ENCODE results near the gene ODAPH. TPM values are rescaled to one million over a fixed set of nuclear protein-coding genes. Genes with fewer than 3 reads are reported as not detected.
A peak's percentile ranks its signal among the peaks of the same experiment; 100 is the strongest.
"Not testable (repeated sequence)": the region's sequence is repeated elsewhere in the genome, so short reads cannot be mapped to it uniquely, and the experiment has no call there.

Gene ODAPH, protein sequence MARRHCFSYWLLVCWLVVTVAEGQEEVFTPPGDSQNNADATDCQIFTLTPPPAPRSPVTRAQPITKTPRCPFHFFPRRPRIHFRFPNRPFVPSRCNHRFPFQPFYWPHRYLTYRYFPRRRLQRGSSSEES
- total RNA-seq: not detected in 2 replicates

DNA sequence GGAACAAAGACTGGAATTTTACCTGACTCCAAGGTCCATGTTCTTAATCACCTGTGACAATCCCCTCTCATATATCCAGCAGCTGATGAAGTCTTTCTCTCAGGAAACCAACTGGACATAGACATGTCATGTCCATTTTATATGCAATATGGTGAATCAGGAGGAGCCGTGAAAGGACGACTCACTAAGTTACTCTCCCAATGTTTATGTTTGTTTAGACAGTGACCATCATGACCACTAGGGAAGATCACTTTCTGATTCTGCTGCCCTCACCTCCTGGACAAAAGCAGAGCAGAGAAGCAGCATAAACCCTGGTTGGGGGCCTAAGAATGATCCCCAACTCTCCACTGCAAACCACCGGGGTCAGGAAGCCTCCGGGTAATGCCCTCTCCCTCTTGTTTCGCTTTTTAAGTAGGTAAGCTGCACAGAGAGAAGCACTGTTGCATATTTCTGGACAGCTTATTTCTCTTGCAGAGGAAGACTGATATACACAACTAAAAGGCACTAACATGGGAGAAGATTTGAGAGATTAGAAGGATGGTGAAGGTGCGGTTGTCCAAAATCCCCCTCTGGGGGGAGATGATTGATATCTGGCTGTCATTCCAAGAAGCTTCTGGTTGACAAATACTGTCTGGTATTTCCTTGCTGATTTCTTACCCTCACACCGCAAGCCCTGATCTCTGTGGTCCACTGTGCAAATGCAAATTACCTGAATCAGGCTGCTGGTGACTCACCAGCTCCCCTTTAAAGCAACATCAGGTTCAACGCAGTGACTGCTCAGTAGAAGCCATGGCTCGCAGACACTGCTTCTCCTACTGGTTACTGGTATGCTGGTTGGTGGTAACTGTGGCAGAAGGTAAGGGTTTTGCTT lies at the start of gene ODAPH:
Gene ODAPH (plus strand): TSS at position 773 of the 871 bp plus-strand sequence. CDS start 17 bp downstream, at position 790.
- DNase-seq (ENCODE audit: low read depth, low spot score): no peak

DNA sequence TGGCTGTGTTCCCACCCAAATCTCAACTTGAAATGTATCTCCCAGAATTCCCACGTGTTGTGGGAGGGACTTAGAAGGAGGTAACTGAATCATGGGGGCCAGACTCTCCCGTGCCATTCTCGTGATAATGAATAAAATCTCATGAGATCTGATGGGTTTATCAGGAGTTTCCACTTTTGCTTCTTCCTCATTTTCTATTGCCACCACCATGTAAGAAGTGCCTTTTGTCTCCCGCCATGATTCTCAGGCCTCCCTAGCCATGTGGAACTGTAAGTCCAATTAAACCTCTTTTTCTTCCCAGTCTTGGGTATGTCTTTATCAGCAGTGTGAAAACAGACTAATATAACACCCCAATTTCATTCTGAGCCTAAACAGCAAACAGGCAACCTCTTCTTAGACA lies 46.3 kb upstream of the ODAPH start:
- DNase-seq (ENCODE audit: low read depth, low spot score): not testable (repeated sequence)

DNA sequence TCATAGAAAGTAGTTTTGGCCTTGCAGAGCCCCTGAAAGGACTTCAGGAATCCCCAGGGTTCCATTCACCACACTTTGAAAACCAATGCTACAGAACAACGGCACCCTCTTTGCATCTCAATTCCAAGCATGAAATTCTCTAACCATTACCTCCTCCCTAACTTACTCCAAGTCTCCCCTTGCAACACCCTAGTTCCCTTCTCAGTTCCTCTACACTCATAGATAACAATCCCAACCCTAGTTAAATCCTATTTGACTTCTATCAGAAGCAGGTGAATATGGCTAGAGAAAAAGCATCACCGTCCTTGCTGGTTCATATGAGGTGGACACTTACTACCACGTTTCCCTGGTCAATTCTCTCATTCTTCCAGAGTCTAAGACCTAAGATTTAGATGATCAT lies 44.0 kb upstream of the ODAPH start:
- no peak for DNase-seq (ENCODE audit: low read depth, low spot score)

DNA sequence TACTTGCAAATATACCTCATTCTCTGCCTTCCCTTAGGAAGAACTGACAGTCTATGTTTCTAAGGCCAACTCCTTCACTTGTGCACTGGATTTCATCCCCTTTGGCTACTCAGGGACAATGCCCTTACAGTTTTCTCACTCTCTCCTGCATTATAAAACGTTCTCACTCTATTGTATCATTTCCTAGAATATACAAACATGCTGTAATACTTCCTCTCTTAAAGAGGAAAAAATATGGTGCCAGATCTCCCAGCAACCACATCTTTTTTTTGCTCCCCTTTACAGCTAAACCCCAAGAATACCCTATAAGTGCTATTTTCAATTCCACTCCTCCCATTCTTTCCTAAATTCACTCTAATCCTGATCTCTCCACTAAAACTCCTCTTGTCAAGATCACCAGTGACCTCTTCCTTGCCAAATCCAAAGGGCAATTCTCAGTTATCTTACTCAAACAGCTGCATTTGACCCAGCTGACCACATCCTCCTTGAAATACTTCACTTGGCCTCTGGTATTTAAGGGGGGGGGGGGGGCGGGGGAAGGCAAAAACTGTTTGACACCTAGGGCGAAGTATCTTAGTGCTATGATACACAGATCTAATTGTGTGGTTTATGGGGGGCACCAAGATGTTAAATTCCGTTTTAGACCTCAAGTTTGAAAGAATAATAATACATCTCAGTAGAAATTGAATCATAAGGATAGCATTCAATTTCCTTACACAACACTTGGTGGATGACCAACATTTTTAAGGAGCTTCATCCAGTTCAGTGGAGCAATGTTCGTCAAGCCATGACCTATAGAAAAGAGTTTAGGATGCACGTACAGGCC lies 43.3 kb upstream of the ODAPH start:
- DNase-seq (ENCODE audit: low read depth, low spot score): peak; percentile 64

DNA sequence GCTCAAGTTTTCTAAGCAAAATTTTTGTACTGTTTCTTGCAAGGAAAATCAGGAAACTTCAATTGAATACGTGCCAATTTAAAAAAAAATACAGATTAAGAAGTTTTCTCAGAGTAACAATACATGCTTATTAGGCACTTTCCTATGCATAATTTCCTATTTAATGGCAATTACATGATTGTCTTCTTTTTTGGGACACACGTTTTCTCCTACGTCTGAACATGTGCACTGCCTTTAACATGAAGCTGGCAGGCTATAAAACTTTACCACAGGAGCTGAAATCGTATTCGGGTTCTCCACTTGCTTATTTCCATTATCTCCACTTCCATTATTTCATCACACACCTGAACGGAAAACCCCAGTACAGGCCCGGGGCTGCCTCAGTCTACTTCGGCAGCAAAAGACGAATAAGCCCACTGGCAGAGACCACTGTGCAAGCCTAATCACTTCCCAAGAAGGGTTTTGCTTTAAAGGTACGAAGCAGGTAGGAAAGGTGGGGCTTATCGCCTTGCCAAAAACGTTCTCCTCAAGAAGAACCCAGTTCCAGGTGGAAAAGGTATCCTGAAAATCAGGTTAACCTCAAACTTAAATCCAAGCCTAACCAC lies 42.2 kb upstream of the ODAPH start:
- no peak for DNase-seq (ENCODE audit: low read depth, low spot score)

DNA sequence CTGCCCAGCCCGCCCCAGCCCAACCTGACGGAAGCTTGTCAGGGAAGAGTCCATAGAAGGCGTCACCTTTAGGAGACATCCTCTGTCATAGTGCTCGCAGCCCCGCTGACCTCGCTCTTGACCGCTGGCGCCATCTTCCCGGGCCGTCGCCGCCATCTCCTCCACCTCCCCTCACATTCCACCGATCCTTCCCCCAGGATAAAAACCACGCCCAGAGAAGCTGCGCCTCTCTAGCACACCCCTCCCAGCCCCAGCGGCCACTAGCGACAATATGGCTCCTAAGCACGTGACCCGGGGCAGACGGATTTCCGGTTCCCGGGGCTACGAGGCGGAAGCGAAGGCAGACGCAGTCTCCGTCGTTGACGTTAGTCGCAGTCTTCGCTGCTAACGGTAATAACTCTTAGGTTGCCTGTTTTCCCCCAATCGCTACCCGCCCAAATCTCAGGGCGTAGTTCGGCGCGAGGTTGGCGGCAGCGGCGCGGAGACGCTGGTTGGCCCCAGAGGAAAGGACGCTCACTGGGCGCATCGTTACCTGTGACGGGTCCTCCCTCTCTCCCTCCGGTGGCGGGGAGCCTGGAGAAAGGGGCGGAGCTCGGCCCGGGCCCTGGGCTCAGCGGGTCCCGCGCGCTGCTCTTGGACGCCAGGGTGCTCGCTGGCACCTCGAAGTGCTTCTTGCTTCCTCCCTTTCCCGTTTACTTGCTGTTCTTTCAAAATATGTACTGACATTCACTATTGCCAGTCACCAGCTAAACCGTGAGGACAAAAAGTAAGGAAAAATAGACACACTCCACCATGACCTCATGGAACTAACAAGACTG lies 41.5 kb upstream of the ODAPH start, which contains the start of the genes RCHY1 and THAP6:
Gene RCHY1 (minus strand): TSS at position 273 of the 818 bp plus-strand sequence. CDS start 117 bp downstream, at position 156.
Gene THAP6 (plus strand): TSS at position 343 of the 818 bp plus-strand sequence. CDS start 980 bp downstream, outside the sequence.
- peak; percentile 79 for DNase-seq (ENCODE audit: low read depth, low spot score)

DNA sequence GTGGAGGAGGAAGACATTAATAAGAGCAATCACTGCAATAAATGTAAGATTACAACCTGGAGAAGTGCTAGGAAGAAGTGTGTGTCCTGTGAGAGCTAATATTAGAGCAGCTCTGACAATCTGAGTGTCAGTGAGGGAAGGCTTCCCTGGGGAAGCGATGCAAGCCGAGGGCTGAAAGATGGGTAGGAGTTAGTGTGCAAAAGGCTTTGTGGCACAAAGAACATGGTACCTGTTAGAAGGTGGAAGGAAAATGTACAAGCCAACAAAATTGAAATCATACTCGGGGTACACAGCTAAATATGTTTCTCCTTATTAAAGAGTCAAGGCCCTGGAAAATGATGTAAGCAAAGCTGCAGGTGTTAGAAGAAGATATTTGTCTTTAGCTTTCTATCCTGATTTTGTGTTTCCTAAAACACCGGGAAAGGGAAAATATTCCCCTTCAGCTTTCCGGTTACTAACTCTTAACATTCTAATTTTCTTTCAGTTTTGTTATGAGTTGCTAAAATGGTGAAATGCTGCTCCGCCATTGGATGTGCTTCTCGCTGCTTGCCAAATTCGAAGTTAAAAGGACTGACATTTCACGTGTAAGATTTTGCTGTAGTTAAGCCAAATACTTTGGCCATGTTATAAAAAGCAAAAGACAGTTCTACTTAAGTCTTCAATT lies 40.8 kb upstream of the ODAPH start:
- no peak for DNase-seq (ENCODE audit: low read depth, low spot score)

DNA sequence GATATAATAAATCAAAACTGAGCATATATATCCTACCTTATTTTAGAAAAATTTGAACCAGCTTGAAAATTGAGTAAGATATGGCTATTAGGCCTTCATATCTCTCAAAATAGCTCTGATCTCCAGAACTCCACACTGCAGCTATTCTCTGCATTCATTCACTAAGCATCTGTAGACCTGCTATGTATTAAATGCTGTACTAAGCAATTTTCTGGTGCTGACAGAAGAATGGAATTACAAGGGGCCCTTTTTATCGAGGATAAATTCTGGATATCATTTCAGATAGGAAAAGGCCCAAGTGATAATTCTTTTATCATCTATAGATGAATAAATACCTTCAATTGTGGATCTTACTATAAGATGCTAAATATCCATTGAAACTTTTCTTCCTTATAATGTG lies 39.7 kb upstream of the ODAPH start:
- no peak for DNase-seq (ENCODE audit: low read depth, low spot score)

DNA sequence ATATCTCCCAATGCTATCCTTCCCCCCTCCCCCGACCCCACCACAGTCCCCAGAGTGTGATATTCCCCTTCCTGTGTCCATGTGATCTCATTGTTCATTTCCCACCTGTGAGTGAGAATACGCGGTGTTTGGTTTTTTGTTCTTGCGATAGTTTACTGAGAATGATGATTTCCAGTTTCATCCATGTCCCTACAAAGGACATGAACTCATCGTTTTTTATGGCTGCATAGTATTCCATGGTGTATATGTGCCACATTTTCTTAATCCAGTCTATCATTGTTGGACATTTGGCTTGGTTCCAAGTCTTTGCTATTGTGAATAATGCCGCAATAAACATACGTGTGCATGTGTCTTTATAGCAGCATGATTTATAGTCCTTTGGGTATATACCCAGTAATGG lies 36.4 kb upstream of the ODAPH start:
- DNase-seq (ENCODE audit: low read depth, low spot score): not testable (repeated sequence)

DNA sequence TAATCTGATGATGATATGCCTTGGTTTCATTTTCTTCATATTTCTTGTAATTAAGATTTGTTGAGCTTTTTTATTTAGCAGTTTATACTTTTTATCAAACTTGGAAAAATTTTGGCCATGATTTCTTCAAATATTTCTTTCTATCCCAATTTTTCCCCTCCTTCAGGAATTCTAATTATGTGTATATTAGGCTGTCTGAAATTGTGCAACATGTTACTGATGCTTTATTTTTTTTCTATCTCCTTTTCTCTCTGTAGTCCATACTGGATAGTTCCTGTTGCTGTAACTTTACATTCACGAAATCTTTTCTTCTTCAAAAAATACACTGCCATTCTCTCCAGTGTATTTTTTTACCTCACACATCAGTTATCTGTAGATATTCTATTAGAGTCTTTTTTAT lies 30.8 kb upstream of the ODAPH start:
- no peak for DNase-seq (ENCODE audit: low read depth, low spot score)

DNA sequence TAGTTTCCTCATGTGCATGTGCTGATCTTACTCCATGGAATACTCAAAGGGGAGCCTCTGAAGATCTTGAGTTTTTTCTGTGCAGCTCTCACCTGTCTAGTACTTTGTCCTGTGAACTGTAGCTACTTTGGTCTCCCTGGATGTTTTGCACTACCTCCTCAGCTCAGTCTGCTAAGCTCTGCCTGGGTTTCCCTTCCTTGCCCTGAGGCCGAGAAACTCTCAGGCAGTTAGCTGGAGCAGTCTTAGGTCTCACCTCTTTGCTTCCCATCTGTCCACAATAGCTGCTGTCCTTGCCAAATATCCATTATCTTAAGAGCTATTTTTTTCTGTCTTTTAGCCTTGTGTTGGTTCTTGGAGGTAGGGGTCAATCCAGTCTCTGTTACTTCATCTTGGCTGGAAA lies 30.0 kb upstream of the ODAPH start:
- DNase-seq (ENCODE audit: low read depth, low spot score): no peak

DNA sequence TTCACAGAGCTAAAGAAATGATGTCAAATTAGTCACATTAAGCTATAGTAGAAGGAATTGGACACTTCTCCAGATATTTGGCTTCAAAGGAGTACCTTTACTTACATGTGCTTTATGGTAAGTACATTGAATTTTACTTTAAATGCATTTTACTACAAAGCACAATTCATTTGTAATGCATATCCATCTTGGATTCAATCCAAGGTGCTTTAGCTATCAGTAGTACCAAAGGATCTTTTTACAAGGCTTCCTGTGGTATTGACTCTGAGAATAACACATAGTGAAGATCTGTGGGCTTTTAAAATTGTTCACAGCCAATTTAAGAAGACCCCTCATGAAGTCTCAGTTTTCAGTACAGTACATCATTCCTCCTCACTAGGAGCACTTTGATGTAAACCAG lies 28.4 kb upstream of the ODAPH start:
- DNase-seq (ENCODE audit: low read depth, low spot score): no peak

DNA sequence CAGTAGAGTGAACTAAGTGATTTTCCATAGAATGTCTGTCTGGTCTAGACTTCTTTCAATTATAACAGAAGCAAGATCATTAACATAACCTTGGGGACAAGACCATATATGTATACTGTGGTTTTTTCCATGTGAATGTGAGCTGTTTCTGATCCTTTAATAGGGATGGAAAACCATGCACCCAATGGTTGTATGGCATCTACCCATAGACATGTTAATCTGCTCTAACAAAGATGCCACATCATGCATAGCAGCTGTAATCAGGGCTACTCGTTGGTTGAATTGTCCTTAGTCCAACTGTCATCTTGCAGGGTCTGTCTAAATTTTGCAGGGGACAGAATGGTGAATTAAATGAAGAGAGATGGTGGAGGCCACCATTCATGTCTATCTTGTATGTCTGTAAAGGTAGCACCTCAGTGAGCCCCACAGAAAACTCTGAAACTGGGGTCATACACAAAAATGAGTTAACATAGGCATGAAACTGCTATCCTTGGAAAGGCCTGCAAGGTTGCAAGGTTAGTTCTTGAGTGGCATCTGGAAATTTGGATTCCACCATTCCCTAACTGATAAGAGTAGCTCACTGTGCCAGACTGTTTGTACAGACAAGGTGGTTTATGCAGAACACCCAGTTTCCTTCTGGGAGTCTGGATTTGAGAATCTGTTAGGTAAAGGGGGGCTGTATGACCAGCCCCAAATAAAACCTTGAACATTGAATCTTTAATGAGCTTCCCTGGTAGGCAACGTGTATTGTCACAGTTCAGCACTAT lies 25.1 kb upstream of the ODAPH start:
- no peak for DNase-seq (ENCODE audit: low read depth, low spot score)

DNA sequence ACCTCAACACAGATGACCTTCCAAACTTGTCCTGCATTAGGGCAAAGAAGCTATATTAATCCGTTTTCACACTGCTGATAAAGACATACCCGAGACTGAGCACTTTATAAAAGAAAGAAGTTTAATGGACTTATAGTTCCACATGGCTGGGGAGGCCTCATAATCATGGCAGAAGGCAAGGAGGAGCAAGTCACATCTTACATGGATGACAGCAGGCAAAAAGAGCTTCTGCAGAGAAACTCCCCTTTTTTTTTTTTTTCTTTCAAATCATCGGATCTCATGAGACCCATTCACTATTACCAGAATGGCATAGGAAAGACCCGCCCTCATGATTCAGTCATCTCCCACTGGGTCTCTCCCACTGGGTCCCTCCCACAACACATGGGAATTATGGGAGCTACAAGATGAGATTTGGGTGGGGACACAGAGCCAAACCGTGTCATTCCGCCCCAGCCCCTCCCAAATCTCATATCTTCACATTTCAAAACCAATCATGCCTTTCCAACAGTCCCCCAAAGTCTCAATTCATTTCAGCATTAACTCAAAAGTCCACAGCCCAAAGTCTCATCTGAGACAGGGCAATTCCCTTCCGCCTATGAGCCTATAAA lies 24.2 kb upstream of the ODAPH start:
- DNase-seq (ENCODE audit: low read depth, low spot score): not testable (repeated sequence)

DNA sequence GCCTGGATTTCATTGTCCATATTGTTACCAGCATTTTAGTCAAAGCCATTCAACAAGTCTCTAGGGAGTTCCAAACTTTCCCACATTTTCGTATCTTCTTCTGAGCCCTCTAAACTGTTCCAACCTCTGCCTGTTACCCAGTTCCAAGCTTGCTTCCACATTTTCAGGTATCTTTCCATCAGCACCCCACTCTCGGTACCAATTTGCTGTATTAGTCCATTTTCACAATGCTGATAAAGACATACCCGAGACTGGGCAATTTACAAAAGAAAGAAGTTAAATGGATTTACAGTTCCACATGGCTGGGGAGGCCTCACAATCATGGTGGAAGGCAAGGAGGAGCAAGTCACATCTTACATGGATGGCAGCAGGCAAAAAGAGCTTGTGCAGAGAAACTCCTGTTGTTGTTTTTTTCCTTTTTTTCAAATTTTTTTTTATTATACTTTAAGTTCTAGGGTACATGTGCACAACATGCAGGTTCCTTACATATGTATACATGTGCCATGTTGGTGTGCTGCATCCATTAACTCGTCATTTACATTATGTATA lies 22.5 kb upstream of the ODAPH start:
- DNase-seq (ENCODE audit: low read depth, low spot score): not testable (repeated sequence)

DNA sequence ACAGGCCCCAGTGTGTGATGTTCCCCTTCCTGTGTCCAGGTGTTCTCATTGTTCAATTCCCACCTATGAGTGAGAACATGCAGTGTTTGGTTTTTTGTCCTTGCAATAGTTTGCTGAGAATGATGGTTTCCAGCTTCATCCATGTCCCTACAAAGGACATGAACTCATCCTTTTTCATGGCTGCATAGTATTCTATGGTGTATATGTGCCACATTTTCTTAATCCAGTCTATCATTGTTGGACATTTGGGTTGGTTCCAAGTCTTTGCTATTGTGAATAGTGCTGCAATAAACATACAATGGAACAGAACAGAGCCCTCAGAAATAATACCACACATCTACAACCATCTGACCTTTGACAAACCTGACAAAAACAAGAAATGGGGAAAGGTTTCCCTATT lies 21.9 kb upstream of the ODAPH start:
- DNase-seq (ENCODE audit: low read depth, low spot score): not testable (repeated sequence)

DNA sequence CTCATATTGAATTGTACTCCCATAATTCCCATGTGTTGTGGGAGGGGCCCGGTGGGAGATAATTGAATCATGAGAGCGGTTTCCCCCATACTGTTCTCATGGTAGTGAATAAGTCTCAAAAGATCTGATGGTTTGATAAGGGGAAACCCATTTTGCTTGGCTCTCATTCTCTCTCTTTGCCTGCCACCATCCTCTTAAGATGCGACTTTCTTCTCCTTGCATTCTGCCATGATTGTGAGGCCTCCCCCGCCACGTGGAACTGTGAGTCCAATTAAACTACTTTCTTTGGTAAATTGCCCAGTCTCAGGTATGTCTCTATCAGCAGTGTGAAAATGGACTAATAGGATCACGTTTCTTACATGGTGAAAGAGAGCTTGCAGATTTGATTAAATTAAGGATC lies 18.6 kb upstream of the ODAPH start:
- DNase-seq (ENCODE audit: low read depth, low spot score): not testable (repeated sequence)

DNA sequence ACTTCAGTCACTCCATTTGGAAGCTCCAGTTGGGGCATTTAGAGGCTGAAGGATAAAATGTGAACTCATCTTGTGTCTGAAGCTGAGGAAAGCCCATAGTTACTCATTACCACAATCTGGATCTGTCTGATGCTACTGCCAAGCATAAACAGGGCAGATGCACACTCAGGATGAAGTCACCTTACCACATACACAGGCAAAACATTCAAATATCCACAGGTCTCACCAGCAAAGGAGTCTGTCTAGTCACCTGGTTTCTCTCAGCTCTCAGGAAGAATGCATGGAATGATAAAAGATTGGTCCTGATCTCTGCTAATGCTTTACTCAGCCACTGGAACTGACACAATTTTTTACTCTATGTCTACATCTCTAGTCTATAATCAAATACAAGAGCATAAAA lies 13.0 kb upstream of the ODAPH start:
- DNase-seq (ENCODE audit: low read depth, low spot score): no peak
